Hepatocyte (in vitro differentiated cells): ENCODE results near the gene CCDC3.

Experiments
- CTCF ChIP-seq: fragments of 200-600 bp; sonication (generic); IDR thresholded peaks from 2 replicates; pipeline ENCODE4 v1.5.1; 2016; ENCODE audit warnings: antibody characterized with exemption, mild to moderate bottlenecking; ENCODE audit not compliant: poor library complexity
- EZH2 ChIP-seq: fragments of 200-600 bp; sonication (generic); IDR thresholded peaks from 2 replicates; pipeline ENCODE4 v1.6.1; 2016; ENCODE audit warnings: antibody characterized with exemption, mild to moderate bottlenecking, borderline replicate concordance

GRCh38 chr10:12922117-12922900, 79.2 kb downstream of the CCDC3 start:
- TF ChIP-seq CTCF (no peak), EZH2 (no peak)
